Measurements from ENCODE around the gene ESR1.

- TF ChIP-seq CTCF (IDR thresholded peaks at IDR 0.05) (no peak), POLR2A (IDR thresholded peaks at IDR 0.05; ENCODE audit: low read depth) (no peak), EP300 (IDR thresholded peaks at IDR 0.05) (no peak), POLR2AphosphoS5 (IDR thresholded peaks at IDR 0.05) (no peak)
Observed at GRCh38 chr6:152022303-152022702, 214.8 kb downstream of the ESR1 start.

Measured in esophagus muscularis mucosa (tissue), 4 donors.